Measurements from ENCODE around the gene PCBP3.

Gene PCBP3

GRCh38 chr21:45898781-45899180, 255.3 kb downstream of the PCBP3 start:
- in situ Hi-C loops (cut with HindIII; ENCODE audit: low sequenced_read_pairs): no loop called here
- DNase-seq (ENCODE audit: low read depth): no peak
- no peak overlapping the region for H3K4me3 ChIP-seq (ENCODE audit: low read depth, low read length)
- TF ChIP-seq, protein P1, sequence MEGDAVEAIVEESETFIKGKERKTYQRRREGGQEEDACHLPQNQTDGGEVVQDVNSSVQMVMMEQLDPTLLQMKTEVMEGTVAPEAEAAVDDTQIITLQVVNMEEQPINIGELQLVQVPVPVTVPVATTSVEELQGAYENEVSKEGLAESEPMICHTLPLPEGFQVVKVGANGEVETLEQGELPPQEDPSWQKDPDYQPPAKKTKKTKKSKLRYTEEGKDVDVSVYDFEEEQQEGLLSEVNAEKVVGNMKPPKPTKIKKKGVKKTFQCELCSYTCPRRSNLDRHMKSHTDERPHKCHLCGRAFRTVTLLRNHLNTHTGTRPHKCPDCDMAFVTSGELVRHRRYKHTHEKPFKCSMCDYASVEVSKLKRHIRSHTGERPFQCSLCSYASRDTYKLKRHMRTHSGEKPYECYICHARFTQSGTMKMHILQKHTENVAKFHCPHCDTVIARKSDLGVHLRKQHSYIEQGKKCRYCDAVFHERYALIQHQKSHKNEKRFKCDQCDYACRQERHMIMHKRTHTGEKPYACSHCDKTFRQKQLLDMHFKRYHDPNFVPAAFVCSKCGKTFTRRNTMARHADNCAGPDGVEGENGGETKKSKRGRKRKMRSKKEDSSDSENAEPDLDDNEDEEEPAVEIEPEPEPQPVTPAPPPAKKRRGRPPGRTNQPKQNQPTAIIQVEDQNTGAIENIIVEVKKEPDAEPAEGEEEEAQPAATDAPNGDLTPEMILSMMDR (IDR thresholded peaks at IDR 0.05; ENCODE audit: low read depth, low read length, missing control alignments): no peak

- no peak for DNase-seq (ENCODE audit: low read depth)
- TF ChIP-seq, protein P1 (IDR thresholded peaks at IDR 0.05; ENCODE audit: low read depth, low read length, missing control alignments): no peak
- in situ Hi-C loops (cut with HindIII; ENCODE audit: low sequenced_read_pairs): no loop called here
These were observed 255.9 kb downstream of the PCBP3 start for GRCh38 chr21:45899317-45900033.

DNA sequence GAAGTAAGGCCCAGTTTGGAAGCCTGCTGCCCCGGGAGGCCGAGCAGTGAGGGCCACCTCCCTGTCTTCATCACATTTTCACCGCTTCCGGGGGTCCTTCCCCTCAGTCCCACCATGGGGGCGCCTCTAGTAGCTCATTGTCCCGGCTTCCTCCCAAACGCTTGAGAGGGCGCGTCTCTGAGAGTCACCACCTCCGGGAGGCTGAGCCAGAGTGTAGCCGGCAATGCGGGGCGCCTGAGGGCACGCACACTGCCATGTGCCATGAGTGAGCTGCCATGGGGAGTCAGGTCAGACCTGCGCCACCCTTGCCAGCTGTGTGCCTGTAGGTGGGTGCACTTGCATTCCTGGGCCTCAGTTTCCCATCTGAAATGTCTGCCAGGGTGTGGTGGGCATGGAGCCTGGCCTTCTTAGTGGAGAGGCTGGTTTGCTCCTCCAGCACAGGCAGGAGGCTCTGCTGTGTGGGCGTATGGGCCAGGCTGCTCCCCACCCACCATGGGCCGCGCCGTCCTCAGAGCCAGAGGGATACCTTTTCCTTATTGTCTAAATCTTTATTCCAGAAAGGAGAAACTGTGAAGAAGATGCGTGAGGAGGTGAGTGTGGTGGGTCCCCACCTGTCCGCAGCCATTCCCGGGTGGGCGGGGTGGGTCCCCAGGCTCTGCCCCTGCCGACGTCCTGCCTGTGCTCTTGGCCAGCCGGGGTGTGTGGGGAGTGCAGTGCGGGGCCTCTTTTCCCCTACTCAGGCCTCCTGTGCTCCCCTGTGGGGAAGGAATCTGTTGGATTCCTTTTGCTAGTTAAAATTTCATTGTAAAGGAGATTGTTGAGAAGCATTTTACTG, 256.7 kb downstream of the PCBP3 start:
- in situ Hi-C loops (cut with HindIII; ENCODE audit: low sequenced_read_pairs): no loop called here
- DNase-seq (ENCODE audit: low read depth): no peak
- H3K4me3 ChIP-seq (ENCODE audit: low read depth, low read length): no peak overlapping the region
- TF ChIP-seq, protein P1 (IDR thresholded peaks at IDR 0.05; ENCODE audit: low read depth, low read length, missing control alignments): no peak

More at GRCh38 chr21:45899317-45900033, 255.9 kb downstream of the PCBP3 start:
- H3K4me3 ChIP-seq (ENCODE audit: low read depth, low read length): no peak overlapping the region

- no peak overlapping the region for H3K4me3 ChIP-seq (ENCODE audit: low read depth, low read length)
- in situ Hi-C loops (cut with HindIII; ENCODE audit: low sequenced_read_pairs): no loop called here
- DNase-seq (ENCODE audit: low read depth): no peak
- TF ChIP-seq, protein P1 (IDR thresholded peaks at IDR 0.05; ENCODE audit: low read depth, low read length, missing control alignments): no peak
These were observed 257.7 kb downstream of the PCBP3 start for GRCh38 chr21:45901061-45901690.

DNA sequence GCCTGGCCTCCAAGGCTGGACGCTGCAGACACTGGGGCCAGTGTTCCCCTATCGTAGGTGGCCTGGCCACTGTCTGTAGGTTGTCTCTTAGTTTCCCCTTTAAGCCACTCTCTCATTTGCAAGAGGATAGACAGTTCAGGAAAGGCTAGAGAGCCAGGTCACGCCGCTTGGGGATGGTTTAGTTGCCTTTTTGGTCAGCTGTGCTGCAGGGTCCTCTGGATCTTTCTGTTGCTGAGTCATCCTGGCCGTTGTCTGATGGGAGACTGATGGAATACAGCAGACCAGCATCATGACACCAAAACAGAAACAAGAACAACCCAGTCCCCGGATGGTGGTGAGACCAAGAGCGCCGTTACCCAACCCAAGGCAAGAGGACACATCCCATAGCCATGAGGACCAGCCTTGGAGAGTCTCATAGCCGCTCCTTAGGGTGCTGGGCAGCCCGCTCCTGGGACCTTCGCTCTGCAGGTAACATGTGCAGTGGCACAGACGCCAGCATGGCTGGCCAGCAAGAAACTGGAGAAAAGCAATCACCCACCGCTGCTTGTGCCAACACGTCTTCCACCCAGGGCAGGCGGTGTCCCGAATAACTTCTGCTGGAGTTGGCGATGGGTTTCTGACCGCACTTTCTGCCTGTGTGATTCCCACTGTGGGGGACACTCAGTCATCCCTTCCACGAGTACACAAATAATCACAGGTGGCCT, 258.9 kb downstream of the PCBP3 start:
- no peak overlapping the region for H3K4me3 ChIP-seq (ENCODE audit: low read depth, low read length)
- TF ChIP-seq, protein P1 (IDR thresholded peaks at IDR 0.05; ENCODE audit: low read depth, low read length, missing control alignments): no peak
- no peak for DNase-seq (ENCODE audit: low read depth)
- in situ Hi-C loops (cut with HindIII; ENCODE audit: low sequenced_read_pairs): no loop called here

GRCh38 chr21:45905196-45905595, 261.7 kb downstream of the PCBP3 start:
- TF ChIP-seq, protein P1 (IDR thresholded peaks at IDR 0.05; ENCODE audit: low read depth, low read length, missing control alignments): no peak
- in situ Hi-C loops (cut with HindIII; ENCODE audit: low sequenced_read_pairs): no loop called here
- no peak overlapping the region for H3K4me3 ChIP-seq (ENCODE audit: low read depth, low read length)
- DNase-seq (ENCODE audit: low read depth): no peak

Measured in astrocyte of the cerebellum (primary cell).